ENCODE measurements around the gene ASXL1. TPM values are rescaled to one million over a fixed set of nuclear protein-coding genes. Genes with fewer than 3 reads are reported as not detected.

Gene ASXL1
- total and polyA plus RNA-seq, 2 experiments from 2014 or later: 10.4 to 29.0 TPM

DNA sequence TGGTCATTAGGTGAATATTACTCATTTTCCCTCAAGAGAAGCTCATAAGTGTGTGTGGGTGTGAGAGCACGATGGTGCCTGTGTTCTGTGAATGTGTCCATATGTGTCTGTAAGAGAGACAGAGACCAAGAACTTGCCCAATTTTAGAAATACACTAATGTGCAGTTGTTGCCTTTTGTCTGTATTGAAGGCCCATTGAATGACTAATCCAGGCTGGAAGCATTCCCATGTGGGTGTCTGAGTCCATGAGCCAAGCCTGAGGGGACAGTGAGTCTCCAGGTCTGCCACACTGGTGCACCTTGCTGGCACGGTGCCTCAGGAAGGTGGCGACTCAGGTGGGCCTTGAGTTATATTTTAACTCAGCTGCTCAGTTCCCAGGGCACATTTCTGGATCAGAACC, 25.5 kb upstream of the ASXL1 start:
- Histone ChIP-seq H3K4me2 (no peak overlapping the region), H3K4me3 (no peak overlapping the region), H3K27ac (ENCODE audit: low read depth) (no peak overlapping the region), H3F3A (replicated peaks; ENCODE audit: low read depth) (no peaks in the 10 kb centered on the region), H3K27me3 (ENCODE audit: insufficient read depth) (no peaks in the 10 kb centered on the region), H4K20me1 (replicated peaks; ENCODE audit: insufficient read depth) (peaks cover 4% of the 10 kb centered on the region), H3K4me1 (ENCODE audit: insufficient read depth) (no peaks in the 10 kb centered on the region), H3K36me3 (ENCODE audit: insufficient read depth) (peaks cover 18% of the 10 kb centered on the region), H3K79me2 (replicated peaks; ENCODE audit: insufficient read depth) (no peaks in the 10 kb centered on the region), H3K9me2 (ENCODE audit: insufficient read depth) (no peaks in the 10 kb centered on the region), H2AFZ (no peak overlapping the region)
- no peak overlapping the region for H3K4me3 Mint-ChIP-seq
- no peak overlapping the region for H3K27ac Mint-ChIP-seq
- ATAC-seq: no peak
- TF ChIP-seq NANOG (IDR thresholded peaks at IDR 0.05; ENCODE audit: borderline replicate concordance): no peak
- TF ChIP-seq STAT1 (IDR thresholded peaks at IDR 0.05; ENCODE audit: unreplicated experiment): no peak
- TF ChIP-seq, protein P1, sequence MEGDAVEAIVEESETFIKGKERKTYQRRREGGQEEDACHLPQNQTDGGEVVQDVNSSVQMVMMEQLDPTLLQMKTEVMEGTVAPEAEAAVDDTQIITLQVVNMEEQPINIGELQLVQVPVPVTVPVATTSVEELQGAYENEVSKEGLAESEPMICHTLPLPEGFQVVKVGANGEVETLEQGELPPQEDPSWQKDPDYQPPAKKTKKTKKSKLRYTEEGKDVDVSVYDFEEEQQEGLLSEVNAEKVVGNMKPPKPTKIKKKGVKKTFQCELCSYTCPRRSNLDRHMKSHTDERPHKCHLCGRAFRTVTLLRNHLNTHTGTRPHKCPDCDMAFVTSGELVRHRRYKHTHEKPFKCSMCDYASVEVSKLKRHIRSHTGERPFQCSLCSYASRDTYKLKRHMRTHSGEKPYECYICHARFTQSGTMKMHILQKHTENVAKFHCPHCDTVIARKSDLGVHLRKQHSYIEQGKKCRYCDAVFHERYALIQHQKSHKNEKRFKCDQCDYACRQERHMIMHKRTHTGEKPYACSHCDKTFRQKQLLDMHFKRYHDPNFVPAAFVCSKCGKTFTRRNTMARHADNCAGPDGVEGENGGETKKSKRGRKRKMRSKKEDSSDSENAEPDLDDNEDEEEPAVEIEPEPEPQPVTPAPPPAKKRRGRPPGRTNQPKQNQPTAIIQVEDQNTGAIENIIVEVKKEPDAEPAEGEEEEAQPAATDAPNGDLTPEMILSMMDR (conservative IDR thresholded peaks at IDR 0.05; ENCODE audit: low read depth in 2 of 2): no peak
- TF ChIP-seq, protein P2, sequence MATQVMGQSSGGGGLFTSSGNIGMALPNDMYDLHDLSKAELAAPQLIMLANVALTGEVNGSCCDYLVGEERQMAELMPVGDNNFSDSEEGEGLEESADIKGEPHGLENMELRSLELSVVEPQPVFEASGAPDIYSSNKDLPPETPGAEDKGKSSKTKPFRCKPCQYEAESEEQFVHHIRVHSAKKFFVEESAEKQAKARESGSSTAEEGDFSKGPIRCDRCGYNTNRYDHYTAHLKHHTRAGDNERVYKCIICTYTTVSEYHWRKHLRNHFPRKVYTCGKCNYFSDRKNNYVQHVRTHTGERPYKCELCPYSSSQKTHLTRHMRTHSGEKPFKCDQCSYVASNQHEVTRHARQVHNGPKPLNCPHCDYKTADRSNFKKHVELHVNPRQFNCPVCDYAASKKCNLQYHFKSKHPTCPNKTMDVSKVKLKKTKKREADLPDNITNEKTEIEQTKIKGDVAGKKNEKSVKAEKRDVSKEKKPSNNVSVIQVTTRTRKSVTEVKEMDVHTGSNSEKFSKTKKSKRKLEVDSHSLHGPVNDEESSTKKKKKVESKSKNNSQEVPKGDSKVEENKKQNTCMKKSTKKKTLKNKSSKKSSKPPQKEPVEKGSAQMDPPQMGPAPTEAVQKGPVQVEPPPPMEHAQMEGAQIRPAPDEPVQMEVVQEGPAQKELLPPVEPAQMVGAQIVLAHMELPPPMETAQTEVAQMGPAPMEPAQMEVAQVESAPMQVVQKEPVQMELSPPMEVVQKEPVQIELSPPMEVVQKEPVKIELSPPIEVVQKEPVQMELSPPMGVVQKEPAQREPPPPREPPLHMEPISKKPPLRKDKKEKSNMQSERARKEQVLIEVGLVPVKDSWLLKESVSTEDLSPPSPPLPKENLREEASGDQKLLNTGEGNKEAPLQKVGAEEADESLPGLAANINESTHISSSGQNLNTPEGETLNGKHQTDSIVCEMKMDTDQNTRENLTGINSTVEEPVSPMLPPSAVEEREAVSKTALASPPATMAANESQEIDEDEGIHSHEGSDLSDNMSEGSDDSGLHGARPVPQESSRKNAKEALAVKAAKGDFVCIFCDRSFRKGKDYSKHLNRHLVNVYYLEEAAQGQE (IDR thresholded peaks at IDR 0.05; ENCODE audit: unreplicated experiment): no peak
- TF ChIP-seq POLR2AphosphoS5 (IDR thresholded peaks at IDR 0.05; ENCODE audit: low read depth): no peak
- TF ChIP-seq, protein P3, sequence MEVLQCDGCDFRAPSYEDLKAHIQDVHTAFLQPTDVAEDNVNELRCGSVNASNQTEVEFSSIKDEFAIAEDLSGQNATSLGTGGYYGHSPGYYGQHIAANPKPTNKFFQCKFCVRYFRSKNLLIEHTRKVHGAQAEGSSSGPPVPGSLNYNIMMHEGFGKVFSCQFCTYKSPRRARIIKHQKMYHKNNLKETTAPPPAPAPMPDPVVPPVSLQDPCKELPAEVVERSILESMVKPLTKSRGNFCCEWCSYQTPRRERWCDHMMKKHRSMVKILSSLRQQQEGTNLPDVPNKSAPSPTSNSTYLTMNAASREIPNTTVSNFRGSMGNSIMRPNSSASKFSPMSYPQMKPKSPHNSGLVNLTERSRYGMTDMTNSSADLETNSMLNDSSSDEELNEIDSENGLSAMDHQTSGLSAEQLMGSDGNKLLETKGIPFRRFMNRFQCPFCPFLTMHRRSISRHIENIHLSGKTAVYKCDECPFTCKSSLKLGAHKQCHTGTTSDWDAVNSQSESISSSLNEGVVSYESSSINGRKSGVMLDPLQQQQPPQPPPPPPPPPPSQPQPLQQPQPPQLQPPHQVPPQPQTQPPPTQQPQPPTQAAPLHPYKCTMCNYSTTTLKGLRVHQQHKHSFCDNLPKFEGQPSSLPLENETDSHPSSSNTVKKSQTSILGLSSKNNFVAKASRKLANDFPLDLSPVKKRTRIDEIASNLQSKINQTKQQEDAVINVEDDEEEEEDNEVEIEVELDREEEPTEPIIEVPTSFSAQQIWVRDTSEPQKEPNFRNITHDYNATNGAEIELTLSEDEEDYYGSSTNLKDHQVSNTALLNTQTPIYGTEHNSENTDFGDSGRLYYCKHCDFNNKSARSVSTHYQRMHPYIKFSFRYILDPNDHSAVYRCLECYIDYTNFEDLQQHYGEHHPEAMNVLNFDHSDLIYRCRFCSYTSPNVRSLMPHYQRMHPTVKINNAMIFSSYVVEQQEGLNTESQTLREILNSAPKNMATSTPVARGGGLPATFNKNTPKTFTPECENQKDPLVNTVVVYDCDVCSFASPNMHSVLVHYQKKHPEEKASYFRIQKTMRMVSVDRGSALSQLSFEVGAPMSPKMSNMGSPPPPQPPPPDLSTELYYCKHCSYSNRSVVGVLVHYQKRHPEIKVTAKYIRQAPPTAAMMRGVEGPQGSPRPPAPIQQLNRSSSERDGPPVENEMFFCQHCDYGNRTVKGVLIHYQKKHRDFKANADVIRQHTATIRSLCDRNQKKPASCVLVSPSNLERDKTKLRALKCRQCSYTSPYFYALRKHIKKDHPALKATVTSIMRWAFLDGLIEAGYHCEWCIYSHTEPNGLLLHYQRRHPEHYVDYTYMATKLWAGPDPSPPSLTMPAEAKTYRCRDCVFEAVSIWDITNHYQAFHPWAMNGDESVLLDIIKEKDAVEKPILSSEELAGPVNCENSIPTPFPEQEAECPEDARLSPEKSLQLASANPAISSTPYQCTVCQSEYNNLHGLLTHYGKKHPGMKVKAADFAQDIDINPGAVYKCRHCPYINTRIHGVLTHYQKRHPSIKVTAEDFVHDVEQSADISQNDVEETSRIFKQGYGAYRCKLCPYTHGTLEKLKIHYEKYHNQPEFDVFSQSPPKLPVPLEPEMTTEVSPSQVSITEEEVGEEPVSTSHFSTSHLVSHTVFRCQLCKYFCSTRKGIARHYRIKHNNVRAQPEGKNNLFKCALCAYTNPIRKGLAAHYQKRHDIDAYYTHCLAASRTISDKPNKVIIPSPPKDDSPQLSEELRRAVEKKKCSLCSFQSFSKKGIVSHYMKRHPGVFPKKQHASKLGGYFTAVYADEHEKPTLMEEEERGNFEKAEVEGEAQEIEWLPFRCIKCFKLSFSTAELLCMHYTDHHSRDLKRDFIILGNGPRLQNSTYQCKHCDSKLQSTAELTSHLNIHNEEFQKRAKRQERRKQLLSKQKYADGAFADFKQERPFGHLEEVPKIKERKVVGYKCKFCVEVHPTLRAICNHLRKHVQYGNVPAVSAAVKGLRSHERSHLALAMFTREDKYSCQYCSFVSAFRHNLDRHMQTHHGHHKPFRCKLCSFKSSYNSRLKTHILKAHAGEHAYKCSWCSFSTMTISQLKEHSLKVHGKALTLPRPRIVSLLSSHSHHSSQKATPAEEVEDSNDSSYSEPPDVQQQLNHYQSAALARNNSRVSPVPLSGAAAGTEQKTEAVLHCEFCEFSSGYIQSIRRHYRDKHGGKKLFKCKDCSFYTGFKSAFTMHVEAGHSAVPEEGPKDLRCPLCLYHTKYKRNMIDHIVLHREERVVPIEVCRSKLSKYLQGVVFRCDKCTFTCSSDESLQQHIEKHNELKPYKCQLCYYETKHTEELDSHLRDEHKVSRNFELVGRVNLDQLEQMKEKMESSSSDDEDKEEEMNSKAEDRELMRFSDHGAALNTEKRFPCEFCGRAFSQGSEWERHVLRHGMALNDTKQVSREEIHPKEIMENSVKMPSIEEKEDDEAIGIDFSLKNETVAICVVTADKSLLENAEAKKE (CRISPR knock-in tag; IDR thresholded peaks at IDR 0.05): no peak
- TF ChIP-seq EZH2phosphoT487 (IDR thresholded peaks at IDR 0.05; ENCODE audit: unreplicated experiment): no peak
- no peak for TF ChIP-seq ZNF331 (CRISPR knock-in tag; IDR thresholded peaks at IDR 0.05; ENCODE audit: low read depth)
- TF ChIP-seq, protein P4, sequence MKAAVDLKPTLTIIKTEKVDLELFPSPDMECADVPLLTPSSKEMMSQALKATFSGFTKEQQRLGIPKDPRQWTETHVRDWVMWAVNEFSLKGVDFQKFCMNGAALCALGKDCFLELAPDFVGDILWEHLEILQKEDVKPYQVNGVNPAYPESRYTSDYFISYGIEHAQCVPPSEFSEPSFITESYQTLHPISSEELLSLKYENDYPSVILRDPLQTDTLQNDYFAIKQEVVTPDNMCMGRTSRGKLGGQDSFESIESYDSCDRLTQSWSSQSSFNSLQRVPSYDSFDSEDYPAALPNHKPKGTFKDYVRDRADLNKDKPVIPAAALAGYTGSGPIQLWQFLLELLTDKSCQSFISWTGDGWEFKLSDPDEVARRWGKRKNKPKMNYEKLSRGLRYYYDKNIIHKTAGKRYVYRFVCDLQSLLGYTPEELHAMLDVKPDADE (IDR thresholded peaks at IDR 0.05): no peak
- no peak for TF ChIP-seq CREB1 (CRISPR knock-in tag; IDR thresholded peaks at IDR 0.05; ENCODE audit: low read depth)
- no peak for TF ChIP-seq EZH2 (IDR thresholded peaks at IDR 0.05; ENCODE audit: low read depth, unreplicated experiment)
- TF ChIP-seq JUNB (IDR thresholded peaks at IDR 0.05; ENCODE audit: unreplicated experiment): no peak
- no peak for TF ChIP-seq ZNF114 (CRISPR knock-in tag; IDR thresholded peaks at IDR 0.05)
- peaks cover 5% of the 10 kb centered on the region for H3K27me3 Mint-ChIP-seq (ENCODE audit: insufficient read depth, low read depth, poor library complexity)
- no peaks in the 10 kb centered on the region for H3K9me3 Mint-ChIP-seq
- H3K36me3 Mint-ChIP-seq (ENCODE audit: low read depth): no peaks in the 10 kb centered on the region
- no peak for DNase-seq (ENCODE audit: low spot score)
- no peaks in the 10 kb centered on the region for H3K4me1 Mint-ChIP-seq

All from GM23338 (cell line).